ENCODE data around the gene TGFB2.

The TGFB2 gene

DNA sequence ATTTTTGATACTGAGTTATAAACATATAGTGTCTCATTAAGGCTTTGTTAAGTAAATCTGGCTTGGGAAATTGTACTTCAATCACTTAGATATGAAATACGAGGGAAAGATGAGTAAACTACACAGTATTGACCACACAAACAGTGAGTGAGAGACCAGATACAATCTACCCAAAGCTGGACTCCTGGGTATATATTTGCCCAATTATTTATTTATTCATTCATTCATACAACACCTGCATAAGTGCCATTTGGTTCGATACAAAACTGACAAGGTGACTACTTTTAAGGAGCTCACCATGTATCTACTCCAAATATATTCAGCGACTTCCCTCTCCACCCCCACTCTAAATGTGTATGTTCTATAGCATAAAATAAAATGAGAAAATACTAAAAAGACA, 143.4 kb downstream of the TGFB2 start:
- in situ Hi-C loops (cut with HindIII; ENCODE audit: low sequenced_read_pairs) = no loop called here
- no peak overlapping the region for H3K4me3 ChIP-seq (ENCODE audit: low read depth, low read length)
- DNase-seq (ENCODE audit: low read depth, low spot score) = no peak
- TF ChIP-seq, protein P1, sequence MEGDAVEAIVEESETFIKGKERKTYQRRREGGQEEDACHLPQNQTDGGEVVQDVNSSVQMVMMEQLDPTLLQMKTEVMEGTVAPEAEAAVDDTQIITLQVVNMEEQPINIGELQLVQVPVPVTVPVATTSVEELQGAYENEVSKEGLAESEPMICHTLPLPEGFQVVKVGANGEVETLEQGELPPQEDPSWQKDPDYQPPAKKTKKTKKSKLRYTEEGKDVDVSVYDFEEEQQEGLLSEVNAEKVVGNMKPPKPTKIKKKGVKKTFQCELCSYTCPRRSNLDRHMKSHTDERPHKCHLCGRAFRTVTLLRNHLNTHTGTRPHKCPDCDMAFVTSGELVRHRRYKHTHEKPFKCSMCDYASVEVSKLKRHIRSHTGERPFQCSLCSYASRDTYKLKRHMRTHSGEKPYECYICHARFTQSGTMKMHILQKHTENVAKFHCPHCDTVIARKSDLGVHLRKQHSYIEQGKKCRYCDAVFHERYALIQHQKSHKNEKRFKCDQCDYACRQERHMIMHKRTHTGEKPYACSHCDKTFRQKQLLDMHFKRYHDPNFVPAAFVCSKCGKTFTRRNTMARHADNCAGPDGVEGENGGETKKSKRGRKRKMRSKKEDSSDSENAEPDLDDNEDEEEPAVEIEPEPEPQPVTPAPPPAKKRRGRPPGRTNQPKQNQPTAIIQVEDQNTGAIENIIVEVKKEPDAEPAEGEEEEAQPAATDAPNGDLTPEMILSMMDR (IDR thresholded peaks at IDR 0.05; ENCODE audit: low read depth, low read length) = no peak

DNA sequence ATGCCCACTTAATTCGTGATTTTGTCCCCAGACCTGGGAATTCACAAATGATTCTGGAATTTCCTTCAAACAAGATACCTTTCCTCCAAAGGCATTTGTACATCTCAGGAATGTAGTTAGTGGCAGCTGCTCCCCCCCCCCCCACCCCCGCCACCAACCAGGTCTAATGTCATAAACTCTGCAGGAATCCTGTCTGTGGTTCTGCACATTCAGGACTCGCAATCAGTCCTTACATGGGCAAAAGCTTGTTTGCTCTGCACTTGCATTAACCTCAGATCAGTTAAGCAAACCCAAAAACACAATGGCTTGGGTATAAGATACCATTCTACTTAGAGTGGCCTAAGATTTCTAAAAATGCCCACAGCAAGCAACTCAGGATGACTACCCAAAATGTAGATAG, 143.8 kb downstream of the TGFB2 start:
- TF ChIP-seq, protein P1 (IDR thresholded peaks at IDR 0.05; ENCODE audit: low read depth, low read length) = no peak
- peak; percentile 78 for DNase-seq (ENCODE audit: low read depth, low spot score)
- H3K4me3 ChIP-seq (ENCODE audit: low read depth, low read length) = no peak overlapping the region
- in situ Hi-C loops (cut with HindIII; ENCODE audit: low sequenced_read_pairs) = no loop called here

DNA sequence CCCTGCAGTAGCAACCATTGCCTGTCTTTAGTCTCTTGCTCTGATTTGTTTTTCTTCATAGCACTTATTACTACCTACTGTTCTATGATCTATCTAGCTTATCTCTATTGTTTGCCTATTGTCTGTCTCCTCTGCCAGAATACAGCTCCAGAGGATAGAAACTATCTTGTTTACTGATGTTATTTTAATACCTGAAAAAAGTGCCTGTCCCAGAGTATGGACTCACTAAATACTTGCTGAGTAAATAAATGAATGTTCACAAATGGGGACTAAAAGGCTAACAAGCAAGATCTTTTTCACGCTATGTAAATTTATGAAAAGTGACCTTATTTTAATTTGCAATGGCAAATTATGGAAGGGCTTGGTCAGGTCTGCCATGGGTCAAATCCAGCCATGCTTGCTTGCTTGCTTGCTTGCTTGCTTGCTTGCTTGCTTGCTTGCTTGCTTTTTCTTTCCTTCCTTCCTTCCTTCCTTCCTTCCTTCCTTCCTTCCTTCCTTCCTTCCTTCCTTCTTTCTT, 145.3 kb downstream of the TGFB2 start:
- in situ Hi-C loops (cut with HindIII; ENCODE audit: low sequenced_read_pairs) = no loop called here
- H3K4me3 ChIP-seq (ENCODE audit: low read depth, low read length) = no peak overlapping the region
- TF ChIP-seq, protein P1 (IDR thresholded peaks at IDR 0.05; ENCODE audit: low read depth, low read length) = no peak
- DNase-seq (ENCODE audit: low read depth, low spot score) = no peak

DNA sequence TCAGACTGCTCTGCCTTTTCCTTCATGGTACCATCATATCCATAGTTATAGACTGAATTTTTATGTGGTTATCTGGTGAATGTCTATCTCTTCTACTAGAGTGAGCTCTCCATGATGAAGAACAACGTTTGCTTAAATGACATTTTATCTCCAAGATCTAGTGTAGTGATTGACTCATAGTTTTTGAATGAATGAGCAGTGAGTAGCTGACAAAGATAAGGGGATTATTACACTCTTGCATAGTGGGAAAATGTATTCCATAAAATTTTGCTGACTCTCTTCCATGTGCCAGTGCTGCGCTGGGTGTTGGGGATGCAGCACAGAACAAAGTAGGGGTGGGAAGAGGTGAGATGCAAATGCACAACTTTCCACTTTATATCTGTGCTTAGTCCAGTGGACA, 147.7 kb downstream of the TGFB2 start:
- in situ Hi-C loops (cut with HindIII; ENCODE audit: low sequenced_read_pairs) = no loop called here
- no peak for DNase-seq (ENCODE audit: low read depth, low spot score)
- no peak overlapping the region for H3K4me3 ChIP-seq (ENCODE audit: low read depth, low read length)
- TF ChIP-seq, protein P1 (IDR thresholded peaks at IDR 0.05; ENCODE audit: low read depth, low read length) = no peak

DNA sequence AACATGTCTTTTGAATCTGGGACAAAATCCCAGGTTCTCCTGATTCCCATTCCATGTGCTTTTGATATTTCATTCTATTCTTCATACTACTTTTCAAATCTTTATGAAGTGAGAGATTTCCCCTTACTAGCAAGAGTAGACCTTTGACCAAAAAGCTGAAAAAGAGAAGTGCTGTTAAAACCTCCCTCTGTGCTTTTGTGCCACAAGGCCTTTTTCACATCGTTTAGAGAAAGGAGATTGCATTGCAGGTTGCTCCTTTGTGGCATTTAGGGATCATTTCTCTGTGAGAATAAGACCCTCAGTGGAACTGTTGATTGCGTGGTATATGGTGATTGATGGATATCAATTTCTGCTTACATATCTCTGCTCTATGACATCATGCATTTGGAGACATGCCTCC, 148.8 kb downstream of the TGFB2 start:
- TF ChIP-seq, protein P1 (IDR thresholded peaks at IDR 0.05; ENCODE audit: low read depth, low read length) = no peak
- no peak overlapping the region for H3K4me3 ChIP-seq (ENCODE audit: low read depth, low read length)
- in situ Hi-C loops (cut with HindIII; ENCODE audit: low sequenced_read_pairs) = no loop called here
- no peak for DNase-seq (ENCODE audit: low read depth, low spot score)

Measured in astrocyte of the spinal cord (primary cell).